ENCODE results near the gene PPP1R14D. TPM values are rescaled to one million over a fixed set of nuclear protein-coding genes. Genes with fewer than 3 reads are reported as not detected.

Gene PPP1R14D
- polyA plus RNA-seq, 1 donor from 2014 or later = not detected

GRCh38 chr15:40771242-40771641, 57.3 kb downstream of the PPP1R14D start:
- Histone ChIP-seq H3K79me2 (replicated peaks; ENCODE audit: insufficient read depth, low read length) (no peaks in the 10 kb centered on the region), H2AFZ (ENCODE audit: low read depth, low read length) (no peak overlapping the region), H3K9ac (ENCODE audit: low read length) (no peak overlapping the region), H3K9me2 (ENCODE audit: insufficient read depth, low read length) (no peaks in the 10 kb centered on the region), H3K36me3 (ENCODE audit: insufficient read depth, low read length) (no peaks in the 10 kb centered on the region), H3K27ac (ENCODE audit: low read length) (no peak overlapping the region), H3F3A (ENCODE audit: insufficient read depth, low read length, poor library complexity, severe bottlenecking) (no peaks in the 10 kb centered on the region), H3K9me3 (ENCODE audit: low read length) (no peaks in the 10 kb centered on the region), H3K4me3 (ENCODE audit: low read length) (no peak overlapping the region), H4K20me1 (ENCODE audit: insufficient read depth) (no peaks in the 10 kb centered on the region), H3K4me2 (ENCODE audit: low read length) (no peak overlapping the region), H3K27me3 (ENCODE audit: insufficient read depth, low read depth, low read length) (no peaks in the 10 kb centered on the region)
- no peak for TF ChIP-seq SMC3 (conservative IDR thresholded peaks at IDR 0.05; ENCODE audit: poor library complexity)
- no peak for TF ChIP-seq TAF1 (IDR thresholded peaks at IDR 0.05; ENCODE audit: low read depth)
- TF ChIP-seq, protein P1, sequence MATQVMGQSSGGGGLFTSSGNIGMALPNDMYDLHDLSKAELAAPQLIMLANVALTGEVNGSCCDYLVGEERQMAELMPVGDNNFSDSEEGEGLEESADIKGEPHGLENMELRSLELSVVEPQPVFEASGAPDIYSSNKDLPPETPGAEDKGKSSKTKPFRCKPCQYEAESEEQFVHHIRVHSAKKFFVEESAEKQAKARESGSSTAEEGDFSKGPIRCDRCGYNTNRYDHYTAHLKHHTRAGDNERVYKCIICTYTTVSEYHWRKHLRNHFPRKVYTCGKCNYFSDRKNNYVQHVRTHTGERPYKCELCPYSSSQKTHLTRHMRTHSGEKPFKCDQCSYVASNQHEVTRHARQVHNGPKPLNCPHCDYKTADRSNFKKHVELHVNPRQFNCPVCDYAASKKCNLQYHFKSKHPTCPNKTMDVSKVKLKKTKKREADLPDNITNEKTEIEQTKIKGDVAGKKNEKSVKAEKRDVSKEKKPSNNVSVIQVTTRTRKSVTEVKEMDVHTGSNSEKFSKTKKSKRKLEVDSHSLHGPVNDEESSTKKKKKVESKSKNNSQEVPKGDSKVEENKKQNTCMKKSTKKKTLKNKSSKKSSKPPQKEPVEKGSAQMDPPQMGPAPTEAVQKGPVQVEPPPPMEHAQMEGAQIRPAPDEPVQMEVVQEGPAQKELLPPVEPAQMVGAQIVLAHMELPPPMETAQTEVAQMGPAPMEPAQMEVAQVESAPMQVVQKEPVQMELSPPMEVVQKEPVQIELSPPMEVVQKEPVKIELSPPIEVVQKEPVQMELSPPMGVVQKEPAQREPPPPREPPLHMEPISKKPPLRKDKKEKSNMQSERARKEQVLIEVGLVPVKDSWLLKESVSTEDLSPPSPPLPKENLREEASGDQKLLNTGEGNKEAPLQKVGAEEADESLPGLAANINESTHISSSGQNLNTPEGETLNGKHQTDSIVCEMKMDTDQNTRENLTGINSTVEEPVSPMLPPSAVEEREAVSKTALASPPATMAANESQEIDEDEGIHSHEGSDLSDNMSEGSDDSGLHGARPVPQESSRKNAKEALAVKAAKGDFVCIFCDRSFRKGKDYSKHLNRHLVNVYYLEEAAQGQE (IDR thresholded peaks at IDR 0.05; ENCODE audit: borderline replicate concordance) = no peak
- TF ChIP-seq CTCF (IDR thresholded peaks at IDR 0.05; ENCODE audit: poor library complexity, severe bottlenecking) = no peak
- TF ChIP-seq RAD21 (conservative IDR thresholded peaks at IDR 0.05) = no peak
- TF ChIP-seq EZH2 (IDR thresholded peaks at IDR 0.05; ENCODE audit: borderline replicate concordance, insufficient read depth, low read length, poor library complexity, severe bottlenecking) = no peak
- TF ChIP-seq EP300 (conservative IDR thresholded peaks at IDR 0.05; ENCODE audit: poor library complexity, severe bottlenecking) = no peak
- TF ChIP-seq MXI1 (conservative IDR thresholded peaks at IDR 0.05; ENCODE audit: poor library complexity, severe bottlenecking) = no peak
- TF ChIP-seq POLR2AphosphoS5 (IDR thresholded peaks at IDR 0.05) = no peak

GRCh38 chr15:40770147-40770721, 58.3 kb downstream of the PPP1R14D start:
- no peaks in the 10 kb centered on the region for H3K79me2 ChIP-seq (replicated peaks; ENCODE audit: insufficient read depth, low read length)
- no peak overlapping the region for H3K4me3 ChIP-seq (ENCODE audit: low read length)
- H3K9ac ChIP-seq (ENCODE audit: low read length) = no peak overlapping the region
- no peaks in the 10 kb centered on the region for H4K20me1 ChIP-seq (ENCODE audit: insufficient read depth)
- no peaks in the 10 kb centered on the region for H3K9me3 ChIP-seq (ENCODE audit: low read length)
- H3F3A ChIP-seq (ENCODE audit: insufficient read depth, low read length, poor library complexity, severe bottlenecking) = no peaks in the 10 kb centered on the region
- H3K4me2 ChIP-seq (ENCODE audit: low read length) = no peak overlapping the region
- no peaks in the 10 kb centered on the region for H3K9me2 ChIP-seq (ENCODE audit: insufficient read depth, low read length)
- no peaks in the 10 kb centered on the region for H3K27me3 ChIP-seq (ENCODE audit: insufficient read depth, low read depth, low read length)
- no peak overlapping the region for H2AFZ ChIP-seq (ENCODE audit: low read depth, low read length)
- no peak overlapping the region for H3K27ac ChIP-seq (ENCODE audit: low read length)
- TF ChIP-seq EP300 (conservative IDR thresholded peaks at IDR 0.05; ENCODE audit: poor library complexity, severe bottlenecking) (no peak), EZH2 (IDR thresholded peaks at IDR 0.05; ENCODE audit: borderline replicate concordance, insufficient read depth, low read length, poor library complexity, severe bottlenecking) (no peak), SMC3 (conservative IDR thresholded peaks at IDR 0.05; ENCODE audit: poor library complexity) (no peak), RAD21 (conservative IDR thresholded peaks at IDR 0.05) (no peak), TAF1 (IDR thresholded peaks at IDR 0.05; ENCODE audit: low read depth) (no peak), CTCF (IDR thresholded peaks at IDR 0.05; ENCODE audit: poor library complexity, severe bottlenecking) (no peak), MXI1 (conservative IDR thresholded peaks at IDR 0.05; ENCODE audit: poor library complexity, severe bottlenecking) (no peak), POLR2AphosphoS5 (IDR thresholded peaks at IDR 0.05) (no peak)
- TF ChIP-seq, protein P1 (IDR thresholded peaks at IDR 0.05; ENCODE audit: borderline replicate concordance) = no peak
- no peaks in the 10 kb centered on the region for H3K36me3 ChIP-seq (ENCODE audit: insufficient read depth, low read length)

All from neural cell (in vitro differentiated cells).